Activated gamma-delta T cell treated with anti-CD3 and anti-CD28 coated beads, Interleukin-2, amount 50 U/mL, for 16 hours (primary cell): ENCODE results near the gene RHOC.

ENCODE experiments used
- DNase-seq: peaks from one replicate; pipeline ENCODE4 v3.0.0-alpha.2; 2020; ENCODE audit warnings: low read depth

RHOC gene

GRCh38 chr1:112701227-112702066, 5.5 kb downstream of the RHOC start:
- no peak for DNase-seq

- peak; percentile 60 for DNase-seq
Measured at GRCh38 chr1:112700290-112701226, 6.4 kb downstream of the RHOC start.

GRCh38 chr1:112699425-112700144, 7.3 kb downstream of the RHOC start:
- no peak for DNase-seq

- no peak for DNase-seq
Measured at GRCh38 chr1:112698366-112699310, 8.3 kb downstream of the RHOC start.

- DNase-seq = no peak
Measured at GRCh38 chr1:112697781-112698201, 9.1 kb downstream of the RHOC start.

GRCh38 chr1:112696578-112697314, 10.2 kb downstream of the RHOC start:
- DNase-seq = no peak

- DNase-seq = no peak
Measured at GRCh38 chr1:112695276-112695675, 11.7 kb downstream of the RHOC start.

GRCh38 chr1:112694363-112694929, 12.5 kb downstream of the RHOC start:
- DNase-seq = no peak

GRCh38 chr1:112693821-112694220, 13.1 kb downstream of the RHOC start:
- no peak for DNase-seq

- DNase-seq = no peak
Measured at GRCh38 chr1:112692681-112693080, 14.2 kb downstream of the RHOC start.

GRCh38 chr1:112689842-112690237, 17.1 kb downstream of the RHOC start:
- no peak for DNase-seq

- DNase-seq = no peak
Measured at GRCh38 chr1:112689196-112689841, 17.6 kb downstream of the RHOC start.

- no peak for DNase-seq
Measured at GRCh38 chr1:112688781-112689193, 18.1 kb downstream of the RHOC start.

- DNase-seq = no peak
Measured at GRCh38 chr1:112687785-112688496, 19.0 kb downstream of the RHOC start.

- DNase-seq = no peak
Measured at GRCh38 chr1:112687361-112687760, 19.6 kb downstream of the RHOC start.

- DNase-seq = no peak
Measured at GRCh38 chr1:112686835-112687234, 20.1 kb downstream of the RHOC start.

- no peak for DNase-seq
Measured at GRCh38 chr1:112686417-112686816, 20.5 kb downstream of the RHOC start.

- DNase-seq = no peak
Measured at GRCh38 chr1:112685913-112686312, 21.0 kb downstream of the RHOC start.

- no peak for DNase-seq
Measured at GRCh38 chr1:112678605-112679004, 28.3 kb downstream of the RHOC start.
